ENCODE measurements around the gene PPIA.
"Not testable (repeated sequence)": the region's sequence is repeated elsewhere in the genome, so short reads cannot be mapped to it uniquely, and the experiment has no call there.

The PPIA gene

DNA sequence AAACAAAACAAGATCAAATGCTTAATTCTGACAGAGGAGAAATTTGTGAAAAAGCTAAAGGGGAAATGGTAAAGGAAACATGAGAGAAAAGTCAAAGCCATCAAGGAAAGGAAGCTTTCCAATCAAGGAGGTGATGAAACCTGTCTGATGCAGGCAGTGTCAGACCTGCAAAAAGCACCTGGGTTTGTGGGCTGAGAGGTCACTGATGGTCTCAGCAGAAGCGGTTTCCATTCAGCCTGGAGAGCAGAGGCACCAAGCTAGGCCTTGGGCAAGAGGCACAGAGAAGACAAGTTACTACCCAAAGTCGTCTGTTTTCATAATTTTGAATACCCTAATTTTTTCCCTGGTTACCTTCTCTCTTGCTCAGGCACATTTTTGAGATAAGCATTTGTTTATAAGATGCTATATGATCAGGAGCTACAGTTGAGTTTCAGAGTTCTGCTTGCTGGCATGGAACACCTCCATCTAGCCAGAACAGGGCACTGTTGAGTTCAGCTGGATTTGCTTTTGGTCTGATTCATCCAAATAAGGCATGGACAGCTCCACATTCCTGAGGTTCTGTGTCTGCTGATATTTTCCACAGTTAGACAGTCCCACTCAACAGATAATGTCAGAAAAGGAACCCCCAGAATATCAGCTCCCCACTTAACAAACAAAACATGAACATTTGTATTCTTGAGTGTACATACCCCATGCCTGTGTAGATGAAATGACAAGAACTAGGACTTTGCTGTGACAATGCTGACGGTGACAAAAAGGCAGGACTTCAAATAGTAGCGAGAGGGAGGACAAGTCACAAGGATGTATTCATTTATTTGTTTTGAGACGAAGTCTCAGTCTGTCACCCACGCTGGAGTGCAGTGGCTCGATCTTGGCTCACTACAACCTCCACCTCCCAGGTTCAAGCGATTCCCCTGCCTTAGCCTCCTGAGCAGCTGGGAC, 4.9 kb upstream of the PPIA start:
- no peak for DNase-seq

DNA sequence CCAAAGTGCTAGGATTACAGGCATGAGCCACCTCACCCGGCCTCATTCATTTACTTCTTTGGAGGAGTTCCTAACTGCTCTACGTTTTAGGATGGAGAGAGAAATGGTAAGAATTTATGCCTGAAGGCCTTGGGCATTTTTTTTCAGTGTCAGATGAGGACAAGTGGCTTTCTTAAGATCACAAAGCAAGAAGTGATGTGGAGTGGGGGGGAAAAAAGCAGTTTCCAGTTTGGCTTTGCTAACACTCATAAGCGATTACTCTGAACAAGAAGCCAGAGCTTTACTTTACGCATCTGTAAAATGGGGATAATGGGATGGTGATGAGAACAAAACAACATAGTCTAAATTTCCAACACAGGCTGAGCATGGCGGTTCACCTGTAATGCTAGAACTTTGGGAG, 2.6 kb upstream of the PPIA start:
- no peak for DNase-seq

DNA sequence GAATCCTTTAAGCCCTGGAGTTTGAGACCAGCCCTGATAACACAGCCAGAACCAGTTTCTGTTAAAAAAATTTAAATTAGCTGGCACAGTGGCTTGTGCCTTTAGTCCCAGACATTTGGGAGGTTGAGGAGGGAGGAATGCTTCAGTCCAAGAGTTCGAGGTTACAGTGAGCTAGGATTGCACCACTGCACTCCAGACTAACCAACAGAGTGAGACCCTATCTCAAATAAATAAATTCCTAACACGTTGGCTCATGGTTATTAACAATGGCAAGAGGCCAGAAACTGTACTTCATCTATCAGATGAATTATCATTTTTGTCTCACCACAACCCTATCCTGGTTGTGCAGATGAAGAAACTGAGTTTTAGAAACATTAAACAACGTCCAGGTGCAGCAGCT, 2.1 kb upstream of the PPIA start:
- no peak for DNase-seq

DNA sequence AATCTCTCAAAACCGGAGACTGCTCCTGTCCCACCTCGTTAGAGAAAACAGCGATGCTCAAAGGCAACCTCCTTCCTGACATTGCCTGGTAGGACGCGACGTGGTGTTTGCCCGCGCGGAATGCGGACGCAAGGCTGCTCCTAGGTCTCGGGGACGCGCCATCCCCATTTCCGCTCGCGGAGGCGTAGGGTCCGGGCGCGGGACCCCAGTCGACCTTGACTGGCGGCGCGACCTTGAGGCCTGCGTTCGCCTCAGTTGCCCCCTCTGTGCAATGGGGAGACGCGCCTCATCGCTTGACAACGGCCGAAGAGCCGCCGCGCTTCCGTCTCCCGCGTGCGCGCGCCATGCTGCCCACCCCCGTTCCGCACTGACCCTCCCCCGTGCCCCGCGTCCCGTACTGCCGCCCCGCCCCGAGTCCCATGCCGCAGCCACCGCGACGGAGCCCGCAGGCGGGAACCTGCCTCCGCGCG, 412 bp upstream of the PPIA start:
- peak in 2 of 6 experiments; percentile 59 to 67 for DNase-seq

DNA sequence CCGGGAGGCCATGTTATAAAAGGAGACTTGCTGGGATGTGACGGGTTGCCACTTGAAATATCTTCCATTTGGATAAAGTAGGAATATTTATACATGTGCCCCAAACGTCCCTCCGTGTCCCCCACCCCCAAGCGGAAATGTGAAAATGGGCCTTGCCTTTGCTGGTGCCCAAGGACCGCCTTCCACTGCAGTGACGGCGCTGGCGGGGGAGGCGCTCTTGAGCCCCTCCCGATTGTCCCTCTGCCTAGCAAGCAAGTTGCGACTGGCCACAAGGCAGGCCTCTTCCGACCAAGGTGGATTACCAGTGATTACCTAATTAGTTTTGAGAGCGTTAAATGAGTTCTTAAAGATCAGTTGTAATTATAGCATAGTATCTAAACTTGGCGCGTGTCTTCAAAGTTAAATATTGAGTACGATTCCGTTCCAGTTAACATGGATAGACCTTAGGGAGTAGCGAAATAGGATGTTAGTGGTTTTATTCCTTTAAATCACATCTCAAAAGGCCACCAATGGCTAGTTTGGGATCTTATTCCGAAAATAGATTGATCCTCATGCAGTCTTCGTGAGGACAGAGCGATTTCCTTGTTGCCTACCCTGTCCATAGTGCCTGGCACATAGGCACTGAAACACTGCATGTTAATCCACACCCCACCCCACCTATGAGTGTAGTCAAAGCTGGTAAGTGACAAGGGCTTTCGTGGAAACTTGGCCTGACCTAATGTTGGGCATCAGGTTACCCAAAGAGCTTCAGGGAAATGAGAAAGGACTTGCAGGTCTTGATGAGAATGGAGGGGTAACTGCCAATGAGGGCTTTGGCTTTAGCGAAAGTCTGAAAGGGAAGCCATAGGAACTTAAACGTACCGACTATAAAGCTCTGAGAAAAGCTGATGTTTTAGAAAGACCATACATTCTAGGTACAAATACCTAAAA, 1.1 kb downstream of the PPIA start:
- peak; percentile 66 to 83 (median 74) for DNase-seq

DNA sequence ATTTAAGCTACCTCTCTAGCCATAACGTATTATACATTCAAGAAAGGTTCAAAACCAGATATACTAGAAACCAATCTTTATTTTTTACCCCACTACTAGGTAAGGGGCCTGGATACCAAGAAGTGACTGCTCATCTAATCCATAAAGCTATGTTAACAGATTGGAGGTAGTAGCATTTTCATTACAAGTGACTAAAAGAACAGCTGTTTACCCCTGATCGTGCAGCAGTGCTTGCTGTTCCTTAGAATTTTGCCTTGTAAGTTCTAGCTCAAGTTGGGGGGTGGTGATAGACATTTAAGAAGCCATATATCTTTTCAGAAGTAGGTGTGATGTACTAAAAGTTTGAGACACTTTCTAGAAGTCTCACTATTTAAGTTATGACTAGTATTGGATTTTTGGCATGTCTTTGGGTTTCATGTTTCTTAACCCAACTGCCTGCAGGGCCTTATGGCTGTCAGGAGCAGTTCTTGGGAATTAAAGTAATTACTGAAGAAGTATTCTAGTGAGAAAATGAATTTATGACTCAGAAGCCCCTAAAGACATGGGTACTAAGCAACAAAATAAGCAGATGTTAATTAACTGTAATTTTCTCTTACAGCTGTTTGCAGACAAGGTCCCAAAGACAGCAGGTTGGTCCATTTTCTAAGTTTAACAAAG, 2.3 kb downstream of the PPIA start:
- no peak for DNase-seq

DNA sequence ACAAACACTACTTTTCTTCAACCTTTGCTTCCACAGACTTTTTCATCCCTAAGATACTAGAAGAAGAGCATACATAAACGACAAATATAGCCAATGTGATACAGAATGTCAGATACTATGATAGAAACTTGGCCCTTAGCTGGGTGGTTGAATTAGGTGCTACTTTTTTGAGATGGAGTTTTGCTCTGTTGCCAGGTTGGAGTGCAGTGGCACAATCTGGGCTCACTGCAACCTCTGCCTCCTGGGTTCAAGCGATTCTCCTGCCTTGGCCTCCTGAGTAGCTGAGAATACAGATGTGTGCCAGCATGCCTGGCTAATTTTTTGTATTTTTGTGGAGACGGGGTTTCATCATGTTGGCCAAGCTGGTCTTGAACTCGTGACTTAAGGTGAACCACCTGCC, 3.5 kb downstream of the PPIA start:
- no peak for DNase-seq

DNA sequence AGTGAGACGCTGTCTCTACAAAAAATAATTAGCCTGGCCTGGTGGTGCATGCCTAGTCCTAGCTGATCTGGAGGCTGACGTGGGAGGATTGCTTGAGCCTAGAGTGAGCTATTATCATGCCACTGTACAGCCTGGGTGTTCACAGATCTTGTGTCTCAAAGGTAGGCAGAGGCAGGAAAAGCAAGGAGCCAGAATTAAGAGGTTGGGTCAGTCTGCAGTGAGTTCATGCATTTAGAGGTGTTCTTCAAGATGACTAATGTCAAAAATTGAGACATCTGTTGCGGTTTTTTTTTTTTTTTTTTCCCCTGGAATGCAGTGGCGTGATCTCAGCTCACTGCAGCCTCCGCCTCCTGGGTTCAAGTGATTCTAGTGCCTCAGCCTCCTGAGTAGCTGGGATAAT, 5.4 kb downstream of the PPIA start:
- DNase-seq: no peak

DNA sequence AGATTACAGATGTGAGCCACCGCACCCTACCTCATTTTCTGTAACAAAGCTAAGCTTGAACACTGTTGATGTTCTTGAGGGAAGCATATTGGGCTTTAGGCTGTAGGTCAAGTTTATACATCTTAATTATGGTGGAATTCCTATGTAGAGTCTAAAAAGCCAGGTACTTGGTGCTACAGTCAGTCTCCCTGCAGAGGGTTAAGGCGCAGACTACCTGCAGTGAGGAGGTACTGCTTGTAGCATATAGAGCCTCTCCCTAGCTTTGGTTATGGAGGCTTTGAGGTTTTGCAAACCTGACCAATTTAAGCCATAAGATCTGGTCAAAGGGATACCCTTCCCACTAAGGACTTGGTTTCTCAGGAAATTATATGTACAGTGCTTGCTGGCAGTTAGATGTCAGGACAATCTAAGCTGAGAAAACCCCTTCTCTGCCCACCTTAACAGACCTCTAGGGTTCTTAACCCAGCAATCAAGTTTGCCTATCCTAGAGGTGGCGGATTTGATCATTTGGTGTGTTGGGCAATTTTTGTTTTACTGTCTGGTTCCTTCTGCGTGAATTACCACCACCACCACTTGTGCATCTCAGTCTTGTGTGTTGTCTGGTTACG, 6.0 kb downstream of the PPIA start:
- DNase-seq: no peak

DNA sequence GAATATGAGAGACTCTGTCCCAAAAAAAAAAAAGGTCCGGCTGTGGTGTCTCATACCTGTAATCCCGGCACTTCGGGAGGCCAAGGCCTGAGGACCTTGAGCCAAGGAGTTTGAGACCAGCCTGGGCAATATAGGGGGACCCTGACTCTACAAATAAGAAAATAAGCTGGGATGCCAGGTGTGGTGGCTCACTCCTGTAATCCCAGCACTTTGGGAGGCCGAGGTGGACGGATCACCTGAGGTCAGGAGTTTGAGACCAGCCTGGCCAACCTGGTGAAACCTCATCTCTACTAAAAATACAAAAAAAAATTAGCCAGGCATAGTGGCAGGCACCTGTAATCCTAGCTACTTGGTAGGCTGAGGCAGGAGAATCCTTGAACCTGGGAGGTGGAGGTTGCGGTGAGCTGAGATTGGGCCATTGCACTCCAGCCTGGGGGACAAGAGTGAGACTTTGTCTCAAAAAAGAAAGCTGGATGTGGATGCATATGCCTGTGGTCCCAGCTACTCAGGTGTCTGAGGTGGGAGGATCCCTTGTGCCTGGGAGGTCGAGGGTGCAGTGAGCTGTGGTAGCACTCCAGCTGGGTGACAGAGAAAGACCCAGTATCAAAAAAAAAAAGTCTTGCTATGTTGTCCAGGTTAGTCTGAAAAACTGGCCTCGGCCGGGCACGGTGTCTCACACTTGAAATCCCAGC, 7.5 kb downstream of the PPIA start:
- DNase-seq: not testable (repeated sequence)

DNA sequence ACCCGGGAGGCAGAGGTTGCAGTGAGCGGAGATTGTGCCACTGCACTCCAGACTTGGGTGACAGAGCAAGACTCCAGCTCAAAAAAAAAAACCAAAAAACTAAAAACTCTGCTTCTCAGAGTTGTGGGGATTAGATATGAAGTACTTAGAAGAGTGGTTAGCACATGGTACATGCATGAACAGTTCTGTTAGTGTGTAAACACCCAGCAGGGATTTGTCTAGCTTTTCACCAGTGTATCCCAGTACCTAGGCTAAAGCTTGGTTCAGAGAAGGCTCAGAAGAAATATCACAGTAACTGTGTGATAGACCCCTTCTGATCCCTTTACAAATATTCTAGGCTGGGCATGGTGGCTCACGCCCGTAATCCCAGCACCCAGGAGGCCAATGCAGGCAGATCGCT, 9.5 kb downstream of the PPIA start:
- DNase-seq: no peak

DNA sequence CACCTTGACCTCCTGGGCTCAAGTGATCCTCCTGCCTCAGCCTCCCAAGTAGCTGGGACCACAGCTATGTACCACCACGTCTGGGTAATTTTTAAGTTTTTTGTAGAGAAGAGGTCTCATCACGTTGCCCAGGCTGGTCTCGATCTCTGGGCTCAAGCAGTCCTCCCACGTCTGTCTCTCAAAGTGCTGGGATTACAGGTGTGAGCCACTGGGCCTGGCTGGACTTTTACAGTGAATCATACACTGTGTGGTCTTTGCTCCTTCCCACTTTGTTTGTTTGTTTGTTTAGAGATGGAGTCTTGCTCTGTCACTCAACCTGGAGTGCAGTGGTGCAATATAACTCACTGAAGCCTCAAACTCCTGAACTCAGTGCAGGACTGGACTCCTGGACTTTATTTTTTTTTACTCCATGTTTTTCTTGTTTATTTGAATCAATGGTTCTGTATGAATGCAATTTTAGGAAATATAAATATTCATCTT, 12.5 kb downstream of the PPIA start:
- no peak for DNase-seq

DNA sequence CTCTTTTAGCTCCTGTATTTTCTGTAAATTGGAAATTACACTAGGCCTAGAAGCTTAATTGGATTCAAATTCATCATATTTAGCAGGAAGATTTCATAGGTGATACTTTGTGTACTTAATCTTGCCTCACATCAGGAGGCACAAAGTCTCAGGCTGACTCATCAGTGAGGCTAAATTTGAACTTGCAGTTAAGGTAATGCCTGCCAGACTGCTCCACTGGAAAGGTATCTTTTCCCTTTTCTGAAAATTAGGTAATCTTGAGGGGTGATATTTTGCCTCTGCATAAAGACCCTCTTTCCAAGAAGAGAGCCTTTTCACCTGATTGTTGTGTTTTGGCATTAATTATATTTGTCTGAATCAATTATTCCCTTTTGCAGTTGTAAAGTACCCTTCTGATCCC, 14.6 kb downstream of the PPIA start:
- DNase-seq: no peak

DNA sequence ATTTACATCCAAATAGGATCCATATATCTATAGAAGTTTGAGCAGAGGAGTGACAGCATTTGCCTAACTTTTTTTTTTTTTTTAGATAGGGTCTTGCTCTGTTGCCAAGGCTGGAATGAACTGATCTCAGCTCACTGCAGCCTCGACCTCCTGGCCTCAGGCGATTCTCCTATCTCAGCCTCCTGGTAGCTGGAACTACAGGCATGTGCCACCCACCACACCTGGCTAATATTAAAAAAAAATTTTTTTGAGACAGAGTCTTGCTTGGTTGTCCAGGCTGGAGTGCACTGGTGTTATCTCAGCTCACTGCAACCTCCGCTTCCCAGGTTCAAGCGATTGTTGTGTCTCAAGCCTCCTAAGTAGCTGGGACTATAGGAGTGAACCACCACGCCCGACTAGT, 15.1 kb downstream of the PPIA start:
- DNase-seq: no peak

DNA sequence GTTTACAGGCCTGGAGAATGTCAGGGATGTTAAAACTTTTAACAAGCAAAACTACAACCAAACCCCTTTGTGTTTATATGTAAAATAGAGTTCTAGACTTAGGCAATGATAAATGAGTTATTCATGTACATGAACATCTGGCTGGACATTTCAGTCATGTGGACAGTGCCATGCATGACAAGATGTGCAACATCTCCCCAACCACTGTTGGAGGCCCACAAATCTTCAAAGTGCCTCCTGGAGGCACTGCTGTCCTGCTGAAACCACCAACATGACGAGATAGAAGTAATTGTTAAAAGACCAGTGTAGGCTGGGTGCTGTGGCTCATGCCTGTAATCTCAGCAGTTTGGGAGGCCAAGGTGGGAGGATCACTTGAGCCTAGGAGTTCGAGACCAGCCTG, 18.4 kb downstream of the PPIA start:
- no peak for DNase-seq

DNA sequence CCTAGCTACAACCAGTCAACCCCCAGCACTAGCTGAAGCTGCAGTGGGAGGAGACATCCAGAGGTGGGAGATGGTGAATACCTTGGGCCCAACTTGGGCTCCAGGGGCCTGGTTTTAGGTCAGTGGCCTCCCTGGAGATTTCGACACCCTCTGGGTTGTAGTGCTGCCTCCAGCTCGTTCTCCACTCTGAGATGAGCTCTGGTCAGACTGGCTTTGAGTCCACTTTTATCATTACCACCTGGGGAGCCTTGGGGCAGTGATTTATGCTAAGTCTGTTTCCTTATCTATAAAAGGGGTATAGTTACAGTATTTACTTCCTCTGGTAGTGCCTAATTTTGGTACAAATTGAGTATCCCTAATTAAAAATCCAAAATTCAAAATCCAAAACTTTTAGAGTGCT, 22.8 kb downstream of the PPIA start:
- DNase-seq: no peak

DNA sequence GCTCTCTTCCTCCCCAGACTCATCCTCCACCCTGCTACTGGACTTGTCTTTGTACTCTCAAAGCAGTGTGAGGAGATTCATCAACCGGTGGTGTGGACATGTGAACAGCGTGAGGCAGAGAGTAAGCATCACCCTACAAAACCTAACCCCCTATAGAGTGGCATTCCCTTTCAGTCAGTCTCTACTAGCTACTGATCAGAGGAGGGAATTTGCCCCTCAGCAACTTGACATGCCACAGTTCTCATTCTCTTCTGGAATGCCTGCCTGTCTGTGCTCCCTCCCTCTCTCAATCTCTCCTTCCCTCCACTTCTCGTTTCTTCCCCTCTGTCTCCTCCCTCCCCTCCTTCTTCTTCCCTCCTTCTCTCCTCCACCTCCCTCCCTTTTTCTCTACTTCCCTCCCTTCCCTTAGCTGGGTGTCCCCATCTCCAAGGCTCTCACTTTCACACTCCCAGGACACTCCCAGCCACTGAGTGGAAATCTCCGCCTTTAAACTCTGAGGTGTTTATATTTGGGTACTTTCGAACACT, 26.8 kb downstream of the PPIA start:
- DNase-seq: no peak

DNA sequence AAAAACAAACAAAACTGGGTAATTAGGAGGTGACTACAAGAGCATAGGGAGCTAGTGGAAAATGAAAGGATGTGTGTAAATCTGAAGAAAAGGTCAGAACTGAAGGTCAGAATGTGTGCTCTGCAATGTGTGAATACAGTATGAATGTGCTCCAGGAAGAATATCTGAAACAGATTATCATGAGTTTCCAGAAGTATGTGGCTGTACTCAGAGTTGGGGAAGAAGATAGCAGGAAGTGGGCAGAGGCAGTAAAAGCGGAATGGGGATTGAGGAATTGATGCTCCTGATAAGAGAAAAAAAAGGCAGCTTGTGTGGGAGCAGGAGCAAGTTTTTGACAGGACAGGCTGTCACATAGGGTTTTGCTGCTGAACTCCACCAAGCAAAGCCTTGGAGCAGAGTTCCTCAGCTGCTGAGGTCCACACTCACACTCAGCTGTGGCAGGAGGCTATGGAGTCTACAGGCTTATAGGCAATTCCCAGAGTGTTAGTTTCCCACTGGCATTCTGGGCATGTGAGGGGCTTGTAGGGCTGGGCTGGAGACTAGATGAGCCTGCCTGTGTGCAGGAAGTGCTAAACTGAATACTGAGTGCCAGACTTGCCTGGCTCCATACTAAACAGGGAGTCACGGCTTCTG, 28.5 kb downstream of the PPIA start:
- no peak for DNase-seq

DNA sequence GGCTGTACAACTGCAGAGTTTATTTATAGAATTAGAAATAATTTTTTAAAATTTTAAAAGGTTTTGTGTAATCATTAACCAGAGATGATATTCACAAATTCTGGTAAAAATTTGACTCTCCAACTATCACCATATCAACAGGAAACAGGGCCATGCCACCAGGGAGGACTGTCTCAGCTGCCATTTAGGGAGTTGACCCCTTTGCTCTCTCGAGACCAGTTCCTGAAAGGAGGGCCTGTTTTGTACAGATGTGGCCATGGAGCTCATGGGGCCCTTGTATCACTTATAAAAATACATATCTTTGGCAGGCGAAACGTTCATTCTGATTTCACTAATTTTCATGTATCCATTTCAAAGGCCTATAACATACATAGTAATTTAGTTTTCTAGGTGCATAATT, 31.1 kb downstream of the PPIA start:
- DNase-seq: no peak

DNA sequence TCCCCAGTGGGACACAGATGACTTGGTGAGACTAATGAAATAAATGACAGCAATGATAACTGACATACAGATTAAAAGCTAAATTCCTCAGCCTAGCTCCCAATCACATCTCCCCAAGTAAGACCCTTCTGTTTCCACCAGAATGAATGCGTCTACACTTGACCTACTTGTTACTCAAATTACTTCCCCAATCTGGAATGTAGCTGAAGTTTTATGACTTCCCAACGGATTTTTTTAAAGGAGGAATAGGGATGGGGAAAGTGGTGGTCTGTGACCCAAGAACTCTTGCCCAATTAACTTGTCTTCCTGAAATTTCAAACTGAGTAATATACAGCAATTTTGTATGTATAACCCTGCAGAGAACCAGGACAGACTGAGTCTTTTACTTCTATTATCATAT, 42.3 kb downstream of the PPIA start:
- DNase-seq: no peak

DNA sequence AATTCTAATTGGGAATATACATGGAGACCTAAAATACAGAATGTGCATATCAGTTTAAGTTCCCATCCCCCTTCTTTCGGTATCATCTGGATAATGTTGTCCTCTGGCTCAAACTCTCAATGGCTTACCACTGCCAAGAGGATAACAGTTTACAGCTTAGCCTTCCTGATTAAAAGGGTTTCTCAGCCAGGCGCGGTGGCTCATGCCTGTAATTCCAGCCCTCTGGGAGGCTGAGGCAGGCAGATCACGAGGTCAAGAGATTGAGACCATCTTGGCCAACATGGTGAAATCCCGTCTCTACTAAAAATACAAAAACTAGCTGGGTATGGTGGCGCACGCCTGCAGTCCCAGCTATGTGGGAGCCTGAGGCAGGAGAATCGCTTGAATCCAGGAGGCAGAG, 46.2 kb downstream of the PPIA start:
- DNase-seq: not testable (repeated sequence)
